HS-27A (cell line): ENCODE data around the gene GPR89A.
"Not testable (repeated sequence)": the region's sequence is repeated elsewhere in the genome, so short reads cannot be mapped to it uniquely, and the experiment has no call there.

Source experiments
- DNase-seq: peaks from one replicate; pipeline ENCODE4 v3.0.0-alpha.2; 2012; ENCODE audit warnings: low read depth, missing footprints

Gene GPR89A

GRCh38 chr1:145717833-145718232 lies 110.0 kb downstream of the GPR89A start:
- no peak for DNase-seq

GRCh38 chr1:145718465-145718864 lies 110.7 kb downstream of the GPR89A start:
- not testable (repeated sequence) for DNase-seq

- no peak for DNase-seq
These were observed 111.7 kb downstream of the GPR89A start, which contains the start of gene CD160 for GRCh38 chr1:145719230-145720079. Gene CD160, plus strand, starts transcription at chr1:145719499. Its CDS starts 8,829 bp downstream, at chr1:145728328.
